22Rv1 (cell line): ENCODE data around the gene STAM2.

Source experiments
- CTCF ChIP-seq: fragments of 450-650 bp; IDR thresholded peaks from 2 replicates; pipeline ENCODE4 v1.5.1; 2017; ENCODE audit warnings: mild to moderate bottlenecking
- ZFX ChIP-seq: fragments of 450-650 bp; IDR thresholded peaks from 2 replicates; pipeline ENCODE4 v1.6.1; 2017; ENCODE audit warnings: antibody characterized with exemption, borderline replicate concordance

GRCh38 chr2:152161598-152161997 lies 14.0 kb downstream of the STAM2 start:
- TF ChIP-seq CTCF (no peak), ZFX (no peak)
